DND-41 (cell line): ENCODE measurements around the gene MAPRE2.
A peak's percentile ranks its signal among the peaks of the same experiment; 100 is the strongest.

ENCODE experiments used
- ATAC-seq: fragments of 200-7000 bp; cut with Tn5 transposase; 3 replicates; pipeline ENCODE4 v1.9.1; 2021; ENCODE audit warnings: low read depth; ENCODE audit not compliant: insufficient read depth
- DNase-seq: peaks from one replicate; pipeline ENCODE4 v3.0.0-alpha.2; 2020
- H2AFZ ChIP-seq: 2 replicates; pipeline ENCODE4 v1.6.0; 2012; ENCODE audit warnings: low read depth, low read length
- H3K27ac ChIP-seq: 2 replicates; pipeline ENCODE4 v1.5.1; 2012; ENCODE audit warnings: low read length, inconsistent platforms
- H3K27me3 ChIP-seq: fragments of 200-600 bp; sonication (generic); 2 replicates; pipeline ENCODE4 v1.6.0; 2012; ENCODE audit warnings: low read length, mild to moderate bottlenecking, inconsistent platforms; ENCODE audit not compliant: insufficient read depth, poor library complexity
- H3K36me3 ChIP-seq: 2 replicates; pipeline ENCODE4 v1.5.1; 2012; ENCODE audit warnings: low read length, inconsistent platforms; ENCODE audit not compliant: insufficient read depth
- H3K4me1 ChIP-seq: 2 replicates; pipeline ENCODE4 v1.5.1; 2012; ENCODE audit warnings: mild to moderate bottlenecking, low read length; ENCODE audit not compliant: insufficient read depth
- H3K4me2 ChIP-seq: 2 replicates; pipeline ENCODE4 v1.6.0; 2012; ENCODE audit warnings: mild to moderate bottlenecking, moderate library complexity, low read length, inconsistent platforms; ENCODE audit not compliant: insufficient read depth
- H3K4me3 ChIP-seq, 2 experiments: fragments of 200-600 bp in 1 of 2; shearing (Covaris generic) in 1 of 2; 2 replicates each; pipeline ENCODE4 v1.5.1; 2012 to 2016; ENCODE audit warnings: inconsistent platforms in 2 of 2, low read length in 2 of 2, mild to moderate bottlenecking in 2 of 2, low read depth in 1 of 2, moderate library complexity in 1 of 2
- H3K79me2 ChIP-seq: 2 replicates; pipeline ENCODE4 v1.6.0; 2012; ENCODE audit warnings: low read length, inconsistent platforms; ENCODE audit not compliant: insufficient read depth
- H3K9ac ChIP-seq: 2 replicates; pipeline ENCODE4 v1.6.0; 2012; ENCODE audit warnings: low read depth, mild to moderate bottlenecking, inconsistent platforms, low read length, moderate library complexity
- H3K9me3 ChIP-seq: 2 replicates; pipeline ENCODE4 v1.5.1; 2012; ENCODE audit warnings: low read length, moderate library complexity, mild to moderate bottlenecking, inconsistent platforms; ENCODE audit not compliant: insufficient read depth, severe bottlenecking
- H4K20me1 ChIP-seq: 2 replicates; pipeline ENCODE4 v1.6.0; 2012; ENCODE audit warnings: low read length; ENCODE audit not compliant: insufficient read depth
- EZH2 ChIP-seq: IDR thresholded peaks from 3 replicates; pipeline ENCODE4 v1.6.1; 2012; ENCODE audit warnings: borderline replicate concordance, low read depth, mild to moderate bottlenecking, moderate library complexity, low read length, inconsistent platforms; ENCODE audit not compliant: severe bottlenecking
- TF ChIP-seq, protein P1 (sequence below): IDR thresholded peaks from 2 replicates; pipeline ENCODE4 v1.5.1; 2012; ENCODE audit warnings: borderline replicate concordance, low read length, moderate library complexity, mild to moderate bottlenecking; ENCODE audit not compliant: poor library complexity, severe bottlenecking; ENCODE audit errors: extremely low read depth

MAPRE2 gene

DNA sequence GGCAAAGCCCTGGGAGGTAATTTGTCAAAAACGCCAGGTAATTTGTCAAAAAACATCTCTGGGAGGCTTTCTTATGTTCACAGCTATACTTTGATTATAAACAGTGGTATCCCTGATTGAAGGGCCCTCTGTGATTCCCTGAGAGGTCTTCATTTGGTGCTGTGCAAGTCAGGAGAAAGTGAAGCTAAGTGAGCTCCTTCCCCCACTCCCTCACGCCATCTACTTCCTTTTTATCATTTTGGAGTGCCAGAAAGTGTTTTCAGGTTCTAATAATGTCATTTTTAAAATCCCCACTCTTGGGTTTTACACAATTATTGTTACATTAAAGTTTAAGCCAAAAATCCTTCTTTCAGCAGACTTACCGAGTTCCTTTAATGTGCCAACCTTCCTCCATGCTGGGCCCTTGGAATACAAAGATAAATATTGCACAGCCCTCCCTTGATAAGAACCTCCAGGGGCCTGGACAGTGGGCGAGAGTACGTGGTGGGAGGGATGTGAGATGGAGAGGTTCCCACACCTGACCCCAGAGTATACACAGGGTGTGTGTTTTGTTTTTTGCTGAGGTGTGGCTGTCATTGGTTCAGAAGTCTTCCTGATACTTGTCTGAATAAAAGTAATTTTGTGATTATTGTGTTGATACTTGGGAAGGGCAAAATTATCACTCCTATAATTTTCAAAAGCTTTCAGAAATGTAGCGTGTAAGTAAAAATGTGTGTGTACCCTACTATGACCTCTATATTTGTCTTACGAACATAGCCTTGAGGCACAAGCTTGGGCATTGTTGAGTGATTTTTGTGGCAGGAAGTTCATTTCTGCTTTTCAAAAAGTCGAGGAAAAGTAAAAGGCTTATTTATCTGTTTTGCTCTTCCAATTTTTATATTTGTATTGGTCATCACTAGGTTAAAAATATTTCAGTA is 8.2 kb downstream of the MAPRE2 start:
- DNase-seq (no peak), ATAC-seq (no peak)
- Histone ChIP-seq H2AFZ (no peak overlapping the region), H3K9ac (0 out of 2 replicates have a peak overlapping the region, but pooled peaks have one; percentile 14), H3K4me2 (peak overlapping the region; percentile 19; the same call in 1 of the 2 replicates), H3K9me3 (no peaks in the 10 kb centered on the region), H4K20me1 (peaks cover 26% of the 10 kb centered on the region), H3K36me3 (peaks cover 4% of the 10 kb centered on the region; the same call in 1 of the 2 replicates), H3K4me1 (peaks cover 44% of the 10 kb centered on the region), H3K79me2 (peaks cover 94% of the 10 kb centered on the region), H3K27me3 (no peaks in the 10 kb centered on the region), H3K27ac (peak overlapping the region; percentile 27), H3K4me3 (no peak overlapping the region)
- TF ChIP-seq, protein P1, sequence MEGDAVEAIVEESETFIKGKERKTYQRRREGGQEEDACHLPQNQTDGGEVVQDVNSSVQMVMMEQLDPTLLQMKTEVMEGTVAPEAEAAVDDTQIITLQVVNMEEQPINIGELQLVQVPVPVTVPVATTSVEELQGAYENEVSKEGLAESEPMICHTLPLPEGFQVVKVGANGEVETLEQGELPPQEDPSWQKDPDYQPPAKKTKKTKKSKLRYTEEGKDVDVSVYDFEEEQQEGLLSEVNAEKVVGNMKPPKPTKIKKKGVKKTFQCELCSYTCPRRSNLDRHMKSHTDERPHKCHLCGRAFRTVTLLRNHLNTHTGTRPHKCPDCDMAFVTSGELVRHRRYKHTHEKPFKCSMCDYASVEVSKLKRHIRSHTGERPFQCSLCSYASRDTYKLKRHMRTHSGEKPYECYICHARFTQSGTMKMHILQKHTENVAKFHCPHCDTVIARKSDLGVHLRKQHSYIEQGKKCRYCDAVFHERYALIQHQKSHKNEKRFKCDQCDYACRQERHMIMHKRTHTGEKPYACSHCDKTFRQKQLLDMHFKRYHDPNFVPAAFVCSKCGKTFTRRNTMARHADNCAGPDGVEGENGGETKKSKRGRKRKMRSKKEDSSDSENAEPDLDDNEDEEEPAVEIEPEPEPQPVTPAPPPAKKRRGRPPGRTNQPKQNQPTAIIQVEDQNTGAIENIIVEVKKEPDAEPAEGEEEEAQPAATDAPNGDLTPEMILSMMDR: no peak
- no peak for TF ChIP-seq EZH2

DNA sequence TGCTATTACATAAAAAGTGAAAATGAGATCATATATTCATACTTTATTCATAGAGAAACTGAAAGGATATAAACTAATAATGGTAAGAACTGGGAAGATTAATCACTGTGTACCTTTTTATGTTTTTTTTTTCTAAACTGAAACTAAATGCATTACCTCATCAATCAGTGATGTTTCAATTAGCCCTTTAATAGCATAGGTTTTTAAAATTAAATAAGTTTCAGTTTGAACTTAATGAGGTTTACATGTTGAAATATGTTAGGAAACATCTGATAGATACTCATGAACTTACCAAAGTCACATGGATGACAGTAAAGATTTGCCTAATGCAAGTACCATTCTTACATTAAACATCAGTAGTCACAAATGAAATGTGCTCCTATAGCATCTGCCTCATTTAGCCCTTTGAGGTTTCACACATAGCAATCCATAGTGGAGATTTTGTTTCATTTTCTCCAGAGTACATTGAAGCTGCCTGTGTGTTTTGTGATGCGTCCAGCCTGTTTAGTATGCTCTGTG is 8.9 kb downstream of the MAPRE2 start:
- ATAC-seq: peak; percentile 79
- Histone ChIP-seq H3K27me3 (no peaks in the 10 kb centered on the region), H2AFZ (no peak overlapping the region), H3K4me2 (0 out of 2 replicates have a peak overlapping the region, but pooled peaks have one; percentile 19), H3K27ac (peak overlapping the region; percentile 0; the same call in 1 of the 2 replicates), H3K9me3 (no peaks in the 10 kb centered on the region), H3K9ac (no peak overlapping the region), H3K36me3 (peaks cover 4% of the 10 kb centered on the region; the same call in 1 of the 2 replicates), H3K4me3 (no peak overlapping the region), H4K20me1 (peaks cover 21% of the 10 kb centered on the region), H3K79me2 (peaks cover 94% of the 10 kb centered on the region), H3K4me1 (peaks cover 37% of the 10 kb centered on the region)
- TF ChIP-seq, protein P1: no peak
- no peak for TF ChIP-seq EZH2
- DNase-seq: no peak

DNA sequence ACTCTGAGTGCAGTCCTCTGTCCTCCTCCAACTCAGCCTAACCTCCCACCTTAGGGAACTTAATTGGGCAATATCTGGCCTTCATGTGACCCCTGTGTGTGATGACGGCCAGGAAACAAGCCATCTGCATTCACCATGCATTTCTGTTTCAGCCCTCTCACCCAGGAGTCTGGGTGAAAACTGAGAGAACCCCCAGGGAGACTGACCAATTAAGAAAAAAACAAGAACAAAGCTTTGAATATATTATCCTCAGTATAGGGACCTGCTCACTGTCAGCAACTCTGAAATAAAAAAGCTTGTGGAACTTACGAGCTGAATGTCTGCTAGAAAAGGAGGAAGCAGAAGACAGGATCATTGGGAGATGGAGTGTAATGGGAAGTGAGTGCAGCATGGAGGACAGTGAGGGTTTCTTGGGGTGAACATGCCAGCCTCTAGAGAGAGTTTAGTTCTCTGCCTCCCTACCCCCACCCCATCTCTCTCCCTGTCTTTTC is 9.5 kb downstream of the MAPRE2 start:
- H3K4me2 ChIP-seq: no peak overlapping the region
- H3K9ac ChIP-seq: no peak overlapping the region
- TF ChIP-seq, protein P1: no peak
- TF ChIP-seq EZH2: no peak
- H3K4me3 ChIP-seq: no peak overlapping the region
- no peaks in the 10 kb centered on the region for H3K9me3 ChIP-seq
- no peak for DNase-seq
- H2AFZ ChIP-seq: no peak overlapping the region
- H3K27me3 ChIP-seq: no peaks in the 10 kb centered on the region
- H3K4me1 ChIP-seq: peaks cover 31% of the 10 kb centered on the region
- H3K36me3 ChIP-seq: peaks cover 4% of the 10 kb centered on the region; the same call in 1 of the 2 replicates
- peaks cover 94% of the 10 kb centered on the region for H3K79me2 ChIP-seq
- peak overlapping the region; percentile 0; the same call in 1 of the 2 replicates for H3K27ac ChIP-seq
- peaks cover 24% of the 10 kb centered on the region for H4K20me1 ChIP-seq
- 0 out of 3 replicates have a peak, but pooled peaks have one; percentile 7 for ATAC-seq
